ENCODE measurements around the gene CDK15. TPM values are rescaled to one million over a fixed set of nuclear protein-coding genes. Genes with fewer than 3 reads are reported as not detected.
"Not testable (repeated sequence)": the region's sequence is repeated elsewhere in the genome, so short reads cannot be mapped to it uniquely, and the experiment has no call there.

CDK15 gene
- polyA plus RNA-seq, 1 experiment: 18.6 TPM

GRCh38 chr2:201840726-201841125 is 34.4 kb downstream of the CDK15 start:
- no peak for DNase-seq (ENCODE audit: low read depth, low spot score)
- Histone ChIP-seq H3K9me3 (ENCODE audit: control insufficient read depth, insufficient read depth, low read length) (no peaks in the 10 kb centered on the region), H3K27ac (ENCODE audit: low read depth, low read length) (no peak overlapping the region), H3K27me3 (ENCODE audit: control insufficient read depth, insufficient read depth, low read length) (no peaks in the 10 kb centered on the region), H3K4me3 (ENCODE audit: low read depth, low read length) (no peak overlapping the region)
- TF ChIP-seq CTCF (IDR thresholded peaks at IDR 0.05; ENCODE audit: low read depth, low read length): no peak
- POLR2A ChIA-PET: no interaction called here
- CTCF ChIA-PET: no interaction called here

GRCh38 chr2:201842131-201842860 is 36.0 kb downstream of the CDK15 start:
- no peak overlapping the region for H3K27ac ChIP-seq (ENCODE audit: low read depth, low read length)
- ChIA-PET CTCF (no interaction called here), POLR2A (no interaction called here)
- H3K9me3 ChIP-seq (ENCODE audit: control insufficient read depth, insufficient read depth, low read length): no peaks in the 10 kb centered on the region
- no peak for DNase-seq (ENCODE audit: low read depth, low spot score)
- no peak overlapping the region for H3K4me3 ChIP-seq (ENCODE audit: low read depth, low read length)
- no peak for TF ChIP-seq CTCF (IDR thresholded peaks at IDR 0.05; ENCODE audit: low read depth, low read length)
- no peaks in the 10 kb centered on the region for H3K27me3 ChIP-seq (ENCODE audit: control insufficient read depth, insufficient read depth, low read length)

- H3K27ac ChIP-seq (ENCODE audit: low read depth, low read length); DNase-seq (ENCODE audit: low read depth, low spot score); POLR2A ChIA-PET; H3K4me3 ChIP-seq (ENCODE audit: low read depth, low read length); H3K9me3 ChIP-seq (ENCODE audit: control insufficient read depth, insufficient read depth, low read length); H3K27me3 ChIP-seq (ENCODE audit: control insufficient read depth, insufficient read depth, low read length): not testable (repeated sequence)
- CTCF ChIA-PET: interaction anchor here (1.0 kb wide), 1 partner anchor 16 kb away, joined by 4 read pairs; no protein-coding TSS in a partner anchor
Measured at GRCh38 chr2:201844922-201845321, 38.6 kb downstream of the CDK15 start.

- Histone ChIP-seq H3K9me3 (ENCODE audit: control insufficient read depth, insufficient read depth, low read length) (no peaks in the 10 kb centered on the region), H3K27ac (ENCODE audit: low read depth, low read length) (no peak overlapping the region), H3K27me3 (ENCODE audit: control insufficient read depth, insufficient read depth, low read length) (no peaks in the 10 kb centered on the region), H3K4me3 (ENCODE audit: low read depth, low read length) (no peak overlapping the region)
- POLR2A ChIA-PET: interaction anchor here (1.3 to 1.4 kb wide), 2 partner anchors 41 to 49 kb away, joined by 4 to 8 read pairs; partner anchors contain the start of gene CDK15
- DNase-seq (ENCODE audit: low read depth, low spot score): no peak
- CTCF ChIA-PET: interaction anchor here (1.7 to 2.0 kb wide), 2 partner anchors 13 to 332 kb away, joined by 6 read pairs; no protein-coding TSS in a partner anchor
- no peak for TF ChIP-seq CTCF (IDR thresholded peaks at IDR 0.05; ENCODE audit: low read depth, low read length)
Measured at GRCh38 chr2:201847481-201847880, 41.1 kb downstream of the CDK15 start.

- H3K27me3 ChIP-seq (ENCODE audit: control insufficient read depth, insufficient read depth, low read length): no peaks in the 10 kb centered on the region
Measured at GRCh38 chr2:201852462-201852861, 46.1 kb downstream of the CDK15 start.

More at GRCh38 chr2:201852462-201852861, 46.1 kb downstream of the CDK15 start:
- H3K9me3 ChIP-seq (ENCODE audit: control insufficient read depth, insufficient read depth, low read length): no peaks in the 10 kb centered on the region
- no peak overlapping the region for H3K4me3 ChIP-seq (ENCODE audit: low read depth, low read length)
- ChIA-PET CTCF (interaction anchor here (0.7 to 2.5 kb wide), 2 partner anchors 9 to 51 kb away, joined by 3 to 8 read pairs; no protein-coding TSS in a partner anchor), POLR2A (no interaction called here)
- DNase-seq (ENCODE audit: low read depth, low spot score): no peak
- no peak overlapping the region for H3K27ac ChIP-seq (ENCODE audit: low read depth, low read length)
- no peak for TF ChIP-seq CTCF (IDR thresholded peaks at IDR 0.05; ENCODE audit: low read depth, low read length)
